Transverse colon (tissue), 4 donors: ENCODE results near the gene BAZ1A. TPM values are rescaled to one million over a fixed set of nuclear protein-coding genes. Genes with fewer than 3 reads are reported as not detected.

Source experiments
- DNase-seq: peaks from one replicate; pipeline ENCODE4 v3.0.0-alpha.2; 2019
- H3K27ac ChIP-seq, 4 donors: fragments of 200-600 bp; sonication (generic); 2 replicates each; pipeline ENCODE4 v1.5.1; 2016 to 2018; ENCODE audit warnings: inconsistent platforms in 4 of 4
- H3K27me3 ChIP-seq: fragments of 200-600 bp; sonication (generic); 2 replicates; pipeline ENCODE4 v1.5.1; 2017; ENCODE audit warnings: inconsistent platforms
- H3K36me3 ChIP-seq, 4 donors: fragments of 200-600 bp; sonication (generic); 2 replicates each; pipeline ENCODE4 v1.5.1; 2017 to 2019; ENCODE audit warnings: inconsistent platforms in 4 of 4
- H3K4me1 ChIP-seq, 4 donors: fragments of 200-600 bp; sonication (generic); 2 replicates each; pipeline ENCODE4 v1.5.1; 2017 to 2020; ENCODE audit warnings: inconsistent platforms in 4 of 4
- H3K4me3 ChIP-seq, 4 donors: fragments of 200-600 bp; sonication (generic); 1 replicate in 1 of 4; 2 replicates in 3 of 4; pipeline versions ENCODE4 v1.5.1 to v1.6.1; 2017 to 2019; ENCODE audit warnings: inconsistent platforms in 4 of 4
- H3K9me3 ChIP-seq, 2 donors: fragments of 200-600 bp; sonication (generic); 2 replicates each; pipeline ENCODE4 v1.5.1; 2017 to 2019; ENCODE audit warnings: inconsistent platforms in 2 of 2
- CTCF ChIP-seq, 5 experiments: fragments of 200-600 bp in 3 of 5; fragments of 450-650 bp in 2 of 5; sonication (generic) in 3 of 5; IDR thresholded peaks; 1 replicate in 2 of 5; 2 replicates in 3 of 5; pipeline ENCODE4 v1.5.1; 2016 to 2017; ENCODE audit warnings: antibody characterized with exemption in 5 of 5, inconsistent platforms in 3 of 5, mild to moderate bottlenecking in 2 of 5, moderate library complexity in 1 of 5
- EP300 ChIP-seq: sonication (generic); formaldehyde crosslinking; IDR thresholded peaks from one replicate; pipeline ENCODE4 v1.6.1; 2017; ENCODE audit warnings: antibody characterized with exemption, low read depth
- POLR2A ChIP-seq: fragments of 450-650 bp; IDR thresholded peaks from one replicate; pipeline ENCODE4 v1.6.1; 2016; ENCODE audit warnings: antibody characterized with exemption, mild to moderate bottlenecking, moderate library complexity
- POLR2AphosphoS5 ChIP-seq, 3 donors: sonication (generic); formaldehyde crosslinking; IDR thresholded peaks; one replicate each; pipeline ENCODE4 v1.6.1; 2016; ENCODE audit warnings: antibody characterized with exemption in 3 of 3
- WGBS, 2 donors: methylation state at CpG; one replicate each; pipeline ENCODE4 v1.1.5; 2018; ENCODE audit warnings: low coverage in 1 of 2; 5-methylcytosine and 5-hydroxymethylcytosine counted together
- in situ Hi-C, 4 donors: fragments of 200-750 bp; cut with MboI; loops; one replicate each; pipeline versions ENCODE4 v1.15.0 to v1.15.1; 2017; ENCODE audit warnings: low sequenced_read_pairs in 3 of 4, low pct_ligation_motif_present in 1 of 4, low pct_unique_long_range_greater_than_20kb in 1 of 4
- intact Hi-C: fragments of 100-400 bp; cut with DNase I; formaldehyde crosslinking; loops from one replicate; pipeline ENCODE4 v1.15.1; 2023; ENCODE audit warnings: low total_unique reads
- total RNA-seq, 4 donors: library from RNA; depleted of rRNA; stranded (reverse); fragments of >200 nt; gene quantifications; one replicate each; pipeline ENCODE4 v1.1.0, GENCODE V29; 2016

Gene BAZ1A
- total RNA-seq, 4 donors from 2014 or later = 25.8 to 48.1 (median 41.0) TPM

GRCh38 chr14:34865889-34866574 lies 9.1 kb downstream of the BAZ1A start:
- Histone ChIP-seq H3K27me3 (no peaks in the 10 kb centered on the region), H3K4me3 (no peak overlapping the region), H3K4me1 (no peaks in the 10 kb centered on the region), H3K27ac (no peak overlapping the region), H3K36me3 (peaks cover 0 to 4% (median 0%) of the 10 kb centered on the region in 4 donors), H3K9me3 (no peaks in the 10 kb centered on the region)
- no peak for TF ChIP-seq POLR2AphosphoS5 (IDR thresholded peaks at IDR 0.05)
- TF ChIP-seq EP300 = no peak
- no peak for TF ChIP-seq POLR2A
- intact Hi-C loops (no loop called here), in situ Hi-C loops (no loop called here)
- WGBS, 2 donors = 91% methylated on average over 13 of the region's 13 CpGs; no CpG with 5 or more reads in 1 of the 2 donors
- no peak for DNase-seq

DNA sequence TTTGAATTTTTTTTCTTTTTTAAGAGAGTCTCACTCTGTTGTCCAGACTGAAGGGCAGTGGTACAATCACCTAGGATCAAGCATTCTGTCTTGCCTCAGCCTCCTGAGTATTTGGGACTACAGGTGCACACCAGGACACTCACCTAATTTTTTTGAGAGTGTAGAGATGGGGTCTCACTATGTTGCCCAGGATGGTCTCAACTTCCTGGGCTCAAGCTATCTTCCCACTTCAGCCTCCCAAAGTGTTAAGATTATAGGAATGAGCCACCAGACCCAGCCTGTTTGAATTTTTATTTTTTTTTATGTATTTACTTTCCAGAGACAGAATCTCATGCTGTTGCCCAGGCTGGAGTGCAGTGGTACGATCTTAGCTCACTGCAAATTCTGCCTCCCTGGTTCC lies 11.3 kb downstream of the BAZ1A start:
- whole genome bisulfite sequencing, 2 donors = 88 to 92% methylated on average over 1 of the region's 1 CpG
- Histone ChIP-seq H3K27me3 (no peaks in the 10 kb centered on the region), H3K27ac (no peak overlapping the region), H3K4me3 (no peak overlapping the region), H3K4me1 (no peaks in the 10 kb centered on the region), H3K36me3 (peaks cover 0 to 9% (median 0%) of the 10 kb centered on the region in 4 donors), H3K9me3 (no peaks in the 10 kb centered on the region)
- intact Hi-C loops = no loop called here
- DNase-seq = no peak
- TF ChIP-seq POLR2A (no peak), POLR2AphosphoS5 (IDR thresholded peaks at IDR 0.05) (no peak), EP300 (no peak), CTCF (IDR thresholded peaks at IDR 0.05) (no peak)
- in situ Hi-C loops = no loop called here

DNA sequence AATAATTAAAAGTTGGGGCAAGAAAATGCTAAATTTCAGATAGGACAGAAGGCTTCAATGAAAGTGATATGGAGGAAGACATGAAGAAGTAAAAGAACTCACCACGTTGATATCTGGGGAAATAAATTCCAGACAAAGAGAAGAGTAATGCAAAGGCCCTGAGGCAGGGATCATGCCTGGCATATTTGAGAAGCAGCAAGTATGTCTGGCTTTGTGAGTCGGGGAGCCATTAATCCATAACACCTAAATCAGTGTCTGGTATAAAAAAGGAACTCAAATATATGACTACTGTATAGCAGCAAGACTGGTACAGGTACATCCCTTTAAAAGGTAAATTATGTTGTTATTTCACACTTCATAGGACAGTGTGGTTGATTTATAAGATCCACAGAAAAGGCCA lies 16.4 kb downstream of the BAZ1A start:
- Histone ChIP-seq H3K27ac (no peak overlapping the region), H3K36me3 (peaks cover 0 to 16% (median 2%) of the 10 kb centered on the region in 4 donors), H3K9me3 (no peaks in the 10 kb centered on the region), H3K4me3 (no peak overlapping the region), H3K27me3 (no peaks in the 10 kb centered on the region), H3K4me1 (no peaks in the 10 kb centered on the region)
- intact Hi-C loops = no loop called here
- in situ Hi-C loops = no loop called here
- no peak for DNase-seq
- TF ChIP-seq CTCF (IDR thresholded peaks at IDR 0.05) (no peak), POLR2AphosphoS5 (IDR thresholded peaks at IDR 0.05) (no peak), POLR2A (no peak), EP300 (no peak)
- WGBS, 2 donors = 86 to 89% methylated on average over 2 of the region's 2 CpGs

DNA sequence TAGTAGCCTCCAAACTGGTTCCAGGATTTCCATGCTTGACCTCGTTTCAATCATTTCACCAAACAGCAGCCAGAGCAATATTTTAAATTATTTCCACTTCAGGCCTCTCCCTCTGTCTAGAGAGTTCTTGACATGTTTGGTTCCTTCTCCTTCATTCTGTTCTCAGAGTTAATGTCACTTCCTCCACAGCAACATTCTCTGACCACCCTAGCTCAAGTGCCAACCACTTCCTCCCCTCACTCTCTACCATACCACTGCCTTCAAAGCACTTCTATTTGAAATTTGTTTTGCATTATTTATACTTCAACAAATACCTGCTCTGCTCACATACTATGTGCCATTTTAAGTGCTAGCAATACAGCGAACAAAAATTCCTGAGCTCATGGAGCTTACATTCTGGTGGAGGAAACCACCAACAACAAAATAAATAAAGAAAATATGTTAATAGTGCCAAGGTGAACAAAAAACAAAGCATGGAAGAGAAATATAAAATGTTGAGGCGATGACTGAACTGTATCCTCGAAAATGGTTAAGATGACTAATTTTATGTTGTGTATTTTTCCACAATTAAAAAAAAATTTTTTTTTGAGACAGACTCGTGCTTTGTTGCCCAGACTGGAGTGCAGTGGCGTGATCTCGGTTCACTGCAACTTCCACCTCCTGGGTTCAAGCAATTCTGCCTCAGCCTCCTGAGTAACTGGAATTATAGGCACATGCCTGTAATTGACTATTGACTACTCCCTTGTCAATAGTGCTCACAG lies 17.3 kb downstream of the BAZ1A start:
- in situ Hi-C loops (no loop called here), intact Hi-C loops (no loop called here)
- DNase-seq = no peak
- H3K36me3 ChIP-seq = peaks cover 0 to 20% (median 5%) of the 10 kb centered on the region in 4 donors
- TF ChIP-seq POLR2AphosphoS5 (IDR thresholded peaks at IDR 0.05) (no peak), CTCF (IDR thresholded peaks at IDR 0.05) (no peak), POLR2A (no peak), EP300 (no peak)
- no peaks in the 10 kb centered on the region for H3K27me3 ChIP-seq
- WGBS, 2 donors = 89 to 100% methylated on average over 3 to 7 of the region's 7 CpGs
- H3K9me3 ChIP-seq = no peaks in the 10 kb centered on the region
- no peaks in the 10 kb centered on the region for H3K4me1 ChIP-seq
- H3K4me3 ChIP-seq = no peak overlapping the region
- H3K27ac ChIP-seq = no peak overlapping the region
